K562 (cell line): ENCODE measurements around the gene MADCAM1. TPM values are rescaled to one million over a fixed set of nuclear protein-coding genes. Genes with fewer than 3 reads are reported as not detected.

Source experiments
- BHLHE40 ChIP-seq: IDR thresholded peaks from 2 replicates; pipeline ENCODE4 v1.6.1; 2011; ENCODE audit warnings: low read length, improper control_type of control experiment
- CREB3 ChIP-seq: fragments of 450-650 bp; conservative IDR thresholded peaks from 2 replicates; pipeline ENCODE4 v1.6.1; 2016; ENCODE audit warnings: missing genetic modification characterization, low read depth, mild to moderate bottlenecking, missing compliant biosample characterization, moderate library complexity
- CTCF ChIP-seq, 3 experiments: IDR thresholded peaks in 2 of 3; conservative IDR thresholded peaks in 1 of 3; 2 replicates each; pipeline ENCODE4 v1.5.1; 2011 to 2012; ENCODE audit warnings: low read length in 3 of 3, mild to moderate bottlenecking in 3 of 3, control low read depth in 2 of 3, improper control_type of control experiment in 1 of 3, inconsistent platforms in 1 of 3, low read depth in 1 of 3, mixed read lengths in 1 of 3, moderate library complexity in 1 of 3; ENCODE audit not compliant: insufficient read depth in 2 of 3
- HBP1 ChIP-seq: fragments of 450-650 bp; formaldehyde crosslinking; IDR thresholded peaks from 2 replicates; pipeline ENCODE4 v1.4.0; 2022; ENCODE audit warnings: missing genetic modification characterization
- IFI16 ChIP-seq: fragments of 250-450 bp; sonication (Bioruptor Pico); IDR thresholded peaks from 2 replicates; pipeline ENCODE4 v2.1.2; 2022; ENCODE audit warnings: mild to moderate bottlenecking, inconsistent platforms
- IRF1 ChIP-seq: sonication (generic); formaldehyde crosslinking; IDR thresholded peaks from 2 replicates; pipeline ENCODE4 v1.8.0; 2022; ENCODE audit warnings: missing genetic modification reagents, mild to moderate bottlenecking, borderline replicate concordance
- KDM1A ChIP-seq, 2 experiments: fragments of 450-650 bp; IDR thresholded peaks; 2 replicates each; pipeline ENCODE4 v1.6.1; 2016; ENCODE audit warnings: mild to moderate bottlenecking in 2 of 2
- NR2F6 ChIP-seq: fragments of 450-650 bp; formaldehyde crosslinking; IDR thresholded peaks from 2 replicates; pipeline ENCODE4 v1.4.0; 2020; ENCODE audit warnings: mild to moderate bottlenecking
- PCBP2 ChIP-seq: fragments of 200-400 bp; formaldehyde crosslinking; IDR thresholded peaks from 2 replicates; pipeline ENCODE4 v1.6.1; 2018; ENCODE audit warnings: low read length, low read depth, mild to moderate bottlenecking, moderate library complexity; ENCODE audit not compliant: poor library complexity, severe bottlenecking
- PHB ChIP-seq: fragments of 250-450 bp; sonication (Bioruptor Pico); IDR thresholded peaks from 2 replicates; pipeline ENCODE4 v1.5.0; 2021
- POU5F1 ChIP-seq: fragments of 150-350 bp; IDR thresholded peaks from 2 replicates; pipeline ENCODE4 v1.6.1; 2014; ENCODE audit warnings: borderline replicate concordance, low read length, low read depth, mild to moderate bottlenecking; ENCODE audit not compliant: partially characterized antibody
- SMC3 ChIP-seq: conservative IDR thresholded peaks from 2 replicates; pipeline ENCODE4 v1.6.1; 2011; ENCODE audit warnings: low read depth, low read length, improper control_type of control experiment; ENCODE audit not compliant: insufficient read depth
- SP1 ChIP-seq: sonication (generic); formaldehyde crosslinking; IDR thresholded peaks from 2 replicates; pipeline ENCODE4 v1.8.1; 2022; ENCODE audit warnings: mild to moderate bottlenecking, missing genetic modification reagents
- SRSF7 ChIP-seq: fragments of 200-400 bp; formaldehyde crosslinking; optimal IDR thresholded peaks from 2 replicates; pipeline ENCODE3; 2017; ENCODE audit warnings: mild to moderate bottlenecking, low read depth, low read length
- STAG1 ChIP-seq: sonication (generic); formaldehyde crosslinking; IDR thresholded peaks from 2 replicates; pipeline ENCODE4 v1.5.0; 2020; ENCODE audit warnings: missing genetic modification reagents, borderline replicate concordance
- TGIF2 ChIP-seq: sonication (generic); formaldehyde crosslinking; IDR thresholded peaks from 2 replicates; pipeline ENCODE4 v1.8.1; 2022; ENCODE audit warnings: mild to moderate bottlenecking, missing genetic modification reagents, moderate library complexity
- ZNF140 ChIP-seq: fragments of 250-450 bp; sonication (Bioruptor Pico); IDR thresholded peaks from 2 replicates; pipeline ENCODE4 v1.8.0; 2021; ENCODE audit warnings: moderate library complexity, mild to moderate bottlenecking, inconsistent platforms
- ZNF398 ChIP-seq: fragments of 250-450 bp; sonication (Bioruptor Pico); IDR thresholded peaks from 2 replicates; pipeline ENCODE4 v1.8.0; 2021; ENCODE audit warnings: moderate library complexity, mild to moderate bottlenecking, inconsistent platforms
- ZNF695 ChIP-seq: fragments of 450-650 bp; formaldehyde crosslinking; IDR thresholded peaks from 2 replicates; pipeline ENCODE4 v1.4.0; 2020; ENCODE audit warnings: mild to moderate bottlenecking, moderate library complexity
- ZNF696 ChIP-seq: fragments of 250-450 bp; sonication (Bioruptor Pico); conservative IDR thresholded peaks from 2 replicates; pipeline ENCODE4 v1.4.0; 2020; ENCODE audit warnings: mild to moderate bottlenecking, moderate library complexity
- polyA plus RNA-seq, 8 experiments: library from polyadenylated mRNA; depleted of rRNA in 4 of 8; stranded (reverse) in 5 of 8; unstranded in 3 of 8; fragments of >200 nt; fragmentation: Nextera tagmentation in 2 of 8; fragmentation: Illumina TruSeq in 1 of 8; extraction: Ambion mirVana in 2 of 8; extraction: Trizol in 1 of 8; gene quantifications; 2 replicates each; pipeline versions ENCODE4 v1.2.1 to v1.2.3, GENCODE V29; 2011 to 2014; ENCODE audit warnings: inconsistent platforms in 1 of 8, missing spikeins in 1 of 8
- total RNA-seq, 7 experiments: library from RNA; depleted of rRNA in 6 of 7; stranded (reverse); fragments of >200 nt in 6 of 7; fragmentation: Illumina TruSeq in 2 of 7; extraction: Trizol in 2 of 7; gene quantifications; 2 replicates each; pipeline versions ENCODE4 v1.2.1 to v1.2.3, GENCODE V29; 2011 to 2021; ENCODE audit warnings: low replicate concordance in 1 of 7

The MADCAM1 gene
- total and polyA plus RNA-seq, 9 of the 15 experiments (the other 6 are each of a cell fraction or from before 2014, with no cell fraction given): 0.09 to 0.36 (median 0.09) TPM; not detected in 6

GRCh38 chr19:506404-507285 lies 10.4 kb downstream of the MADCAM1 start (continued):
- no peak for TF ChIP-seq CREB3
- no peak for TF ChIP-seq POU5F1
- no peak for TF ChIP-seq TGIF2
- peak; percentile 54; the same call in 1 of the 2 replicates for TF ChIP-seq STAG1
- TF ChIP-seq ZNF695: no peak
- TF ChIP-seq SMC3: peak; percentile 72
- TF ChIP-seq ZNF696 (CRISPR knock-in tag): no peak
- TF ChIP-seq BHLHE40: peak; percentile 10; the same call in 1 of the 2 replicates
- peak; percentile 94 to 98 (median 96) for TF ChIP-seq CTCF (IDR thresholded peaks at IDR 0.05 in 2 of 3, conservative IDR thresholded peaks at IDR 0.05 in 1 of 3; ENCODE audit: insufficient read depth in 2 of 3, low read depth in 1 of 3, low read length in 3 of 3)
- TF ChIP-seq SRSF7: no peak
- no peak for TF ChIP-seq HBP1 (CRISPR knock-in tag)
- TF ChIP-seq ZNF398: no peak
- peak; percentile 75 for TF ChIP-seq SP1 (CRISPR knock-in tag)
- no peak for TF ChIP-seq PCBP2
- peak in 1 of 2 experiments; percentile 74; a peak in 2 of 4 replicates for TF ChIP-seq KDM1A (IDR thresholded peaks at IDR 0.05)
- TF ChIP-seq IRF1 (CRISPR knock-in tag): no peak
- TF ChIP-seq PHB (CRISPR knock-in tag): no peak
- TF ChIP-seq ZNF140 (CRISPR knock-in tag): no peak
- no peak for TF ChIP-seq IFI16 (CRISPR knock-in tag)
- no peak for TF ChIP-seq NR2F6 (CRISPR knock-in tag)
